ENCODE data around the gene SYT6. TPM values are rescaled to one million over a fixed set of nuclear protein-coding genes. Genes with fewer than 3 reads are reported as not detected.

SYT6 gene, protein sequence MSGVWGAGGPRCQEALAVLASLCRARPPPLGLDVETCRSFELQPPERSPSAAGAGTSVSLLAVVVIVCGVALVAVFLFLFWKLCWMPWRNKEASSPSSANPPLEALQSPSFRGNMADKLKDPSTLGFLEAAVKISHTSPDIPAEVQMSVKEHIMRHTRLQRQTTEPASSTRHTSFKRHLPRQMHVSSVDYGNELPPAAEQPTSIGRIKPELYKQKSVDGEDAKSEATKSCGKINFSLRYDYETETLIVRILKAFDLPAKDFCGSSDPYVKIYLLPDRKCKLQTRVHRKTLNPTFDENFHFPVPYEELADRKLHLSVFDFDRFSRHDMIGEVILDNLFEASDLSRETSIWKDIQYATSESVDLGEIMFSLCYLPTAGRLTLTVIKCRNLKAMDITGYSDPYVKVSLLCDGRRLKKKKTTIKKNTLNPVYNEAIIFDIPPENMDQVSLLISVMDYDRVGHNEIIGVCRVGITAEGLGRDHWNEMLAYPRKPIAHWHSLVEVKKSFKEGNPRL
- 1.2 and 1.3 TPM in 2 replicates for total RNA-seq (2013; cell fraction: nucleolus; rRNA removed)
- total RNA-seq (2014; rRNA removed) (not detected in 2 replicates), total RNA-seq (2014; rRNA removed; fragmentation: Illumina TruSeq; extraction: Trizol) (not detected in 2 replicates), total RNA-seq (2021) (0.05 TPM in 1 of 2 replicates, not detected in the other), polyA plus RNA-seq (2011; rRNA removed) (0.29 and 0.39 TPM in 2 replicates), polyA plus RNA-seq (2014; fragmentation: Illumina TruSeq; extraction: Trizol) (not detected in 2 replicates), polyA plus RNA-seq (2014; fragmentation: Nextera tagmentation; extraction: Ambion mirVana) (not detected), polyA plus RNA-seq (2014; rRNA removed) (not detected in 2 replicates), polyA plus RNA-seq (2016; fragmentation: Nextera tagmentation; extraction: Ambion mirVana) (not detected), polyA minus RNA-seq (2011; rRNA and poly(A)+ RNA removed) (1.1 and 1.2 TPM in 2 replicates), Bru-seq, nascent RNA (percentile 7 among the genes with signal in this experiment), BruChase-seq, experiment 1, labeled RNA remaining after a 6-hour chase (percentile 6 among the genes with signal in this experiment), BruChase-seq, experiment 2, labeled RNA remaining after a 2-hour chase (percentile 4 among the genes with signal in this experiment)
- not detected for polyA plus RNA-seq (2011; ENCODE audit: low read depth)
- 0.17 and 0.42 TPM in 2 replicates for polyA plus RNA-seq (2011; cell fraction: cytosol; rRNA removed)
- 0.70 and 1.6 TPM in 2 replicates for polyA plus RNA-seq (2011; cell fraction: nucleus; rRNA removed)
- 0.03 TPM in 1 of 2 replicates, not detected in the other for polyA plus RNA-seq (2012)
- not detected in 2 replicates for polyA minus RNA-seq (2011; cell fraction: cytosol; rRNA and poly(A)+ RNA removed)
- polyA minus RNA-seq (2011; cell fraction: nucleus; rRNA and poly(A)+ RNA removed): 0.60 and 0.86 TPM in 2 replicates
- long read RNA-seq, experiment 1: 0 reads
- long read RNA-seq, experiment 2: 0 reads

DNA sequence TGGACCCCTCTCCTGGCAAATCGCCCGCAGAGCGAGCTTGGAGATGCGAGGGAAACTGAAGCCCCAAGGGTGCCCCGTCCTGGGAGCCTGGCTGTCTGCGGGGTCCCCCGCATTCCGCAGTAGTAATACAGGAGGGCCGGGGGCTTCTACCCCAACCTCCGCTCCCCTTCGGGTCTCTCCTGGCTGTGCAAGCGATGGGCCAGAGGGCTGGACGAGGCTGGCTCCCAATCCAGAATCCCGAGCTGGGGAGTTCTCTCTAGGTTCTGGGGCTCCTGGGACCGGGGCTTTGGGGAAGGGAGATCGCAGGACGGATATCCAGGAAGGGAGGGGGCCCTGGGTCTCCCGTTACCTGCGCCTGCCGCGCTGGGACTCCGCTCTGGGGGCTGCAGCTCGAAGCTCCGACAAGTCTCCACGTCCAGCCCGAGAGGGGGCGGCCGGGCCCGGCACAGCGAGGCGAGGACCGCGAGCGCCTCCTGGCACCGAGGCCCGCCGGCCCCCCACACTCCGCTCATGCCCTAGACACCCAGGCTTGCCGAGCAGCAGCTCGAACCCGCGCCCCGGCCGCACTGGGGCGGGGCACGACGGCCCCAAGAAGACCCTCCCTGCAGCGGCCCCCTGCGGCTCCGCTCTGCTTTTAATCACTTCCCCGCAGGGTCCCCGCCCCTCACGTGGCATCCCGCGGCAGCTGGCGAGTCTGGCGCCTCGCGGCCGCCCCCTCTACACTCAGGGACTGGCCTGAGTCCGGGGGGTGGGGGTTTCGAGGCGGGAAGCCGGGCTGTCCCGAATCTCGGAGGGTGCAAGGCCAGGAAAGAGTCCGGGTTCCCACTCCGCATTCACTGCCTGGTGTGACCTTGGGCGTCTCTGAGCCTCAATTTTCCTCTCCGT, at the start of gene SYT6:
Gene SYT6 (minus strand): TSS at position 609 of the 885 bp plus-strand sequence. CDS start 97 bp downstream, at position 512.
- peak; percentile 92 for TF ChIP-seq SUZ12 (IDR thresholded peaks at IDR 0.05; ENCODE audit: unreplicated experiment)
- TF ChIP-seq KAT2A (conservative IDR thresholded peaks at IDR 0.05; ENCODE audit: control insufficient read depth, low read depth, low read length): no peak
- in situ Hi-C loops (cut with MboI): no loop called here

More for the DNA sequence above, at the start of gene SYT6:
- ChIA-PET SMC1A (ENCODE audit: uncharacterized antibody, unreplicated experiment) (no interaction called here), POLR2A (interaction anchor here (0.6 kb wide), 1 partner anchor 133 kb away, joined by 3 read pairs; no protein-coding TSS in a partner anchor), CTCF (no interaction called here), RAD21 (ENCODE audit: unreplicated experiment) (no interaction called here)
- no peak within 1 kb of the TSS for H3K4me3 ChIP-seq
- BruUV-seq (replicated peaks): no TSS peak
- H4K20me1 ChIP-seq (ENCODE audit: control insufficient read depth, insufficient read depth): no peaks in the 10 kb centered on the region
- H3K79me2 ChIP-seq (ENCODE audit: control insufficient read depth, insufficient read depth, low read length): no peaks in the 10 kb centered on the region
- H3K9me3 ChIP-seq (replicated peaks; ENCODE audit: control insufficient read depth, insufficient read depth, low read length): no peaks in the 10 kb centered on the region
- ATAC-seq (no peak), FAIRE-seq (no peak), DNase-seq (ENCODE audit: low read depth, low spot score) (no peak)
- intact Hi-C loops (cut with micrococcal nuclease; ENCODE audit: unreplicated experiment): no loop called here
- no peak within 1 kb of the TSS for H2AFZ ChIP-seq (ENCODE audit: control insufficient read depth, low read depth, low read length)
- no peak within 1 kb of the TSS for H3K4me2 ChIP-seq (ENCODE audit: control insufficient read depth, insufficient read depth)
- H3K36me3 ChIP-seq (ENCODE audit: control insufficient read depth in 2 of 2, insufficient read depth in 2 of 2, low read length in 1 of 2): no peaks in the 10 kb centered on the region
- H3K4me1 ChIP-seq (ENCODE audit: control insufficient read depth, insufficient read depth, low read length): no peaks in the 10 kb centered on the region
- peaks cover 13 to 19% of the 10 kb centered on the region in 2 experiments for H3K27me3 ChIP-seq (replicated peaks in 1 of 2; ENCODE audit: control insufficient read depth in 2 of 2, insufficient read depth in 2 of 2, low read length in 1 of 2)
- no peak within 1 kb of the TSS for H3K27ac ChIP-seq (ENCODE audit: control insufficient read depth, insufficient read depth)
- H3K9ac ChIP-seq (ENCODE audit: control insufficient read depth, insufficient read depth, low read length): no peak within 1 kb of the TSS
- WGBS (ENCODE audit: insufficient coverage, insufficient replicate concordance, low lambda C conversion rate, missing lambda C conversion rate): 29% methylated on average over 56 of the region's 70 CpGs

Measured in GM12878 (cell line).